ENCODE results near the gene SPINT2. TPM values are rescaled to one million over a fixed set of nuclear protein-coding genes. Genes with fewer than 3 reads are reported as not detected.

Gene SPINT2
- total RNA-seq, 2 donors from 2014 or later: 349 to 932 TPM

DNA sequence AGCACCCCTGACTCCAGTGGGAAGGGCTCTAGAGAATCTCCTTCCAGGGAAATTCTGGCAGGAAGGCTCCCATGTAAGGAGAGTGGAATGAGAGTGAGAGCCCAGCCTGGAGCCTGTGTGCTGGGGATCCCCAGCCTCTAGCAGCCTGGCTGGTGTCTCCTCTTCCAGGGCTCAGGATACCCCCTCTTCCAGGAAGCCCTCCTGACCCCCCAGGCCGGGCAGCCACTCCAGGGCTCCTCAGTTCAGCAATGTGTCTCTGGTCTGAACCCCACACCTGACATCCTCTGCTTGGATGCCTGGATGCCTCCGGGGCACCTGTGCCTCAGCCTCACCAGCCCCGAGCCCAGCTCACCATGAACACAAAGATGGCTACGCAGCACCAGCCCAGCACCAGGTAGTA lies 42.7 kb downstream of the SPINT2 start:
- Histone ChIP-seq H3K9me3 (no peaks in the 10 kb centered on the region), H3K4me1 (replicated peaks) (no peaks in the 10 kb centered on the region), H3K27ac (no peak overlapping the region), H3K36me3 (peaks cover 0 to 6% of the 10 kb centered on the region in 2 donors), H3K4me3 (no peak overlapping the region), H3K27me3 (replicated peaks; ENCODE audit: insufficient read depth) (no peaks in the 10 kb centered on the region)
- no peak for DNase-seq (ENCODE audit: low spot score)
- intact Hi-C loops (cut with DNase I): no loop called here
- TF ChIP-seq, protein P1, sequence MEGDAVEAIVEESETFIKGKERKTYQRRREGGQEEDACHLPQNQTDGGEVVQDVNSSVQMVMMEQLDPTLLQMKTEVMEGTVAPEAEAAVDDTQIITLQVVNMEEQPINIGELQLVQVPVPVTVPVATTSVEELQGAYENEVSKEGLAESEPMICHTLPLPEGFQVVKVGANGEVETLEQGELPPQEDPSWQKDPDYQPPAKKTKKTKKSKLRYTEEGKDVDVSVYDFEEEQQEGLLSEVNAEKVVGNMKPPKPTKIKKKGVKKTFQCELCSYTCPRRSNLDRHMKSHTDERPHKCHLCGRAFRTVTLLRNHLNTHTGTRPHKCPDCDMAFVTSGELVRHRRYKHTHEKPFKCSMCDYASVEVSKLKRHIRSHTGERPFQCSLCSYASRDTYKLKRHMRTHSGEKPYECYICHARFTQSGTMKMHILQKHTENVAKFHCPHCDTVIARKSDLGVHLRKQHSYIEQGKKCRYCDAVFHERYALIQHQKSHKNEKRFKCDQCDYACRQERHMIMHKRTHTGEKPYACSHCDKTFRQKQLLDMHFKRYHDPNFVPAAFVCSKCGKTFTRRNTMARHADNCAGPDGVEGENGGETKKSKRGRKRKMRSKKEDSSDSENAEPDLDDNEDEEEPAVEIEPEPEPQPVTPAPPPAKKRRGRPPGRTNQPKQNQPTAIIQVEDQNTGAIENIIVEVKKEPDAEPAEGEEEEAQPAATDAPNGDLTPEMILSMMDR (IDR thresholded peaks at IDR 0.05): no peak
- TF ChIP-seq POLR2A (IDR thresholded peaks at IDR 0.05) (no peak), POLR2AphosphoS5 (IDR thresholded peaks at IDR 0.05) (no peak)
- WGBS: 93% methylated on average over 4 of the region's 4 CpGs

DNA sequence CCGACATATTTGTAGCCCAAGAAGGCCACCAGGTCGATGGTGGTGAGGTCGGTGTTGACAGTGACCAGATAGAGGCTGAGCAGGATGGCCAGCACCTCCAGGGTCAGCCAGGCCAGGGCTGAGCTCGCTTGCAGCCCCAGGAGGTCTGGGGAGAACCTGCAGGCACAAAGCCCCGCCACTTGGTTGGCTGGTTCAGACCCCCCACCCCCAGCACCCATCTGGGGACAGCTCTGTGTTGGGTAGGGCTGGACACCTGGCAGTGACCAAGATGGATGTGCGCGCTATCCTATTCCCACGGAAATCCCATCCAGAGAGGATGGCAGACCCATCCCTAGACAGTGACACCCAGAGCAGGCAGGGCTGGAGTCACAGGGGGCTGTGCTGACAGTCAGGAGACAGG lies 43.2 kb downstream of the SPINT2 start:
- 92% methylated on average over 4 of the region's 8 CpGs for WGBS
- peaks cover 0 to 6% of the 10 kb centered on the region in 2 donors for H3K36me3 ChIP-seq
- no peak overlapping the region for H3K27ac ChIP-seq
- TF ChIP-seq POLR2A (IDR thresholded peaks at IDR 0.05): no peak
- TF ChIP-seq POLR2AphosphoS5 (IDR thresholded peaks at IDR 0.05): no peak
- TF ChIP-seq, protein P1 (IDR thresholded peaks at IDR 0.05): no peak
- DNase-seq (ENCODE audit: low spot score): no peak
- intact Hi-C loops (cut with DNase I): no loop called here
- no peaks in the 10 kb centered on the region for H3K4me1 ChIP-seq (replicated peaks)
- no peak overlapping the region for H3K4me3 ChIP-seq
- H3K27me3 ChIP-seq (replicated peaks; ENCODE audit: insufficient read depth): no peaks in the 10 kb centered on the region
- H3K9me3 ChIP-seq: no peaks in the 10 kb centered on the region

DNA sequence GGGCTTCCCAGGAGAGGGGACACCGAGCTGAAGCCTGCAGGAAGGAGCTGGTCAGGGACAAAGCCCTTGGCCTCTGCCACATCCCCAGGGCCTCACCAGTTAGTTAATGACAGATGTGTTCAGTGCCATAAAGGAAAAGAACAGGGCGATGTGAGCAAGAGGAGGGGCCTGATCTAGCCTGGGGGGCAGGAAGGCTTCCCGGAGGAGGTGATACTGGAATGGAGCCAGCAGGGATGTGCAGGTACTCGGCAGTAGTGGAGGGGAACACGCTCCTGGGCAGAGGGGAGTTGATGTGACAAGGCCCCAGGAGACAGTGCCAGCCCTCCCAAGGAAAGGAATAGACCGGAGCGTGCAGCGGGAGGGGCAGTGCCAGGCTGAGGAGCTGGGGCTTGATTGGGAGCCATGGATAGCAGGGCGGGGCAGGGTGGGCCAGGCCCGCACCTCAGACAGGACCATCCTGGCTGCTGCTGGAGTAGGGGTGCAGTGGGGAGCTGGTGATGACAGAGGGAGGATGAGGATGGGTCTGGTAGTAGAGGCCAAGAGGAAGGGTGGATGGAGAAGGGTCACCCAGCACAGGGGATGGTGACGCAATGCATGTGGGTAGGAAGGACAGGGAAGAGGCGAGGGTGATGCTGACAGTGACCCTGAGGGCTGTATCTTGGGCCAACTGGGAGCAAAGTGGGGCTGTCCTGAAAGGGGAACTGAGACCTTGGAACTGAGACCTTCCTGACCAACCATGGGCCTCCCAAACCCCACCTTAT lies 43.8 kb downstream of the SPINT2 start:
- no peak for DNase-seq (ENCODE audit: low spot score)
- intact Hi-C loops (cut with DNase I): no loop called here
- Histone ChIP-seq H3K27ac (no peak overlapping the region), H3K4me3 (no peak overlapping the region), H3K4me1 (replicated peaks) (no peaks in the 10 kb centered on the region), H3K27me3 (replicated peaks; ENCODE audit: insufficient read depth) (no peaks in the 10 kb centered on the region), H3K9me3 (no peaks in the 10 kb centered on the region), H3K36me3 (peaks cover 0 to 6% of the 10 kb centered on the region in 2 donors)
- 88% methylated on average over 12 of the region's 12 CpGs for WGBS
- TF ChIP-seq POLR2AphosphoS5 (IDR thresholded peaks at IDR 0.05) (no peak), POLR2A (IDR thresholded peaks at IDR 0.05) (no peak)
- TF ChIP-seq, protein P1 (IDR thresholded peaks at IDR 0.05): no peak

DNA sequence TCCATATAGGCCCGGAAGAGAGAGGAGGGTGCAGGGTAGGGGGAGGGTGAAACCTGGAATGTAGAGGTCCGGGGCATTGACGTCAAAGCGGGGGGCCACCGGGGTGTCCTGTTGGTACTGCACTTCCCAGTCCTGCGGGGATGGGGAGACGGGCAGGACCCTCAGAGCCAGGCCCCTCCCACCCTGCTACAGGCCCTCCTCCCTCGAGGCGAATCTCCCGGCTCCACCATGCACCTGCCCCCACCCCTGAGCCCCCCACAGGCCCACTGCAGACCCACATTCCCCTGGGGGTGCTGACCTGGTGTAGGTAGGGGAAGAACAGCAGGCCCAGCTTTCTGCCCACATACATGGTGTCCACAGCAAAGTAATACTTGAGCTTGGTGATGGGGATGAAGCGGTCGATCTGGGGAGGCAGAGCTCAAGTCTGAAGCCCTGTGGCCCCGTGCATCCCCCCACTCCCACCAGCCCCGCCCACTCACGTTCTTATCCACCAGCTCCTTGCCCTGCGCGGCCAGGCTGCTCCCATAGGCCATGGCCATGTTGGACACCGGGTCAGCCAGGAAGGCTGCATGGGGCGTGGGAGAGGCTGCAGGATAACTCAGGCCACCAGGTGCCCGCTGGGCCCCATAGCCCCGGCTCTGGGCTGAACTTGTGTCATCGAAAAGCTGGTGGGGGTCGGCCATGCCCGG lies 44.7 kb downstream of the SPINT2 start:
- 86% methylated on average over 22 of the region's 24 CpGs for WGBS
- peaks cover 0 to 6% of the 10 kb centered on the region in 2 donors for H3K36me3 ChIP-seq
- no peak for TF ChIP-seq POLR2AphosphoS5 (IDR thresholded peaks at IDR 0.05)
- TF ChIP-seq POLR2A (IDR thresholded peaks at IDR 0.05): no peak
- TF ChIP-seq, protein P1 (IDR thresholded peaks at IDR 0.05): no peak

More for the DNA sequence above, 44.7 kb downstream of the SPINT2 start:
- Histone ChIP-seq H3K27me3 (replicated peaks; ENCODE audit: insufficient read depth) (no peaks in the 10 kb centered on the region), H3K4me3 (no peak overlapping the region), H3K4me1 (replicated peaks) (no peaks in the 10 kb centered on the region), H3K27ac (no peak overlapping the region), H3K9me3 (no peaks in the 10 kb centered on the region)
- intact Hi-C loops (cut with DNase I): no loop called here
- DNase-seq (ENCODE audit: low spot score): no peak
